Endothelial cell of umbilical vein (primary cell): ENCODE measurements around the gene STK38. TPM values are rescaled to one million over a fixed set of nuclear protein-coding genes. Genes with fewer than 3 reads are reported as not detected.

ENCODE experiments used
- BruUV-seq: library from RNA; stranded (reverse); fragments of 400-500 nt; replicated peaks from 2 replicates; lab custom pipeline; 2021; lab: Mats Ljungman, UMichigan
- CTCF ChIA-PET: fragments of 300-600, 350-600 bp; sonication (Branson Sonifier 250); formaldehyde crosslinking; loops from one replicate; lab custom pipeline; 2021; ENCODE audit warnings: antibody characterized with exemption, inconsistent platforms; lab: Charles Lee
- POLR2A ChIA-PET: fragments of 300-600, 350-600 bp; sonication (Branson Sonifier 250); formaldehyde crosslinking; loops from one replicate; lab custom pipeline; 2021; ENCODE audit warnings: antibody characterized with exemption, inconsistent platforms; lab: Charles Lee
- DNase-seq: peaks from one replicate; pipeline ENCODE4 v3.0.0-alpha.2; 2011; ENCODE audit warnings: low read depth, low spot score
- FAIRE-seq: peaks from 2 replicates; lab custom pipeline; 2011; peaks lifted over from hg19 to GRCh38; lab: Jason Lieb, UNC
- H2AFZ ChIP-seq: 2 replicates; pipeline ENCODE4 v1.6.0; 2012; ENCODE audit warnings: low read depth, low read length, control low read depth, inconsistent platforms
- H3K27ac ChIP-seq: 2 replicates; pipeline ENCODE4 v1.5.1; 2011; ENCODE audit warnings: low read depth, mild to moderate bottlenecking, control low read depth, low read length, moderate library complexity; ENCODE audit not compliant: insufficient read depth
- H3K27me3 ChIP-seq, 2 experiments: 2 replicates each; pipeline versions ENCODE4 v1.6.0 to v1.6.1; 2011; ENCODE audit warnings: low read length in 2 of 2, mixed read lengths in 1 of 2; ENCODE audit not compliant: control insufficient read depth in 2 of 2, insufficient read depth in 2 of 2
- H3K36me3 ChIP-seq, 2 experiments: 2 replicates in 1 of 2; 3 replicates in 1 of 2; pipeline ENCODE4 v1.5.1; 2011; ENCODE audit warnings: low read length in 2 of 2, mild to moderate bottlenecking in 1 of 2, moderate library complexity in 1 of 2; ENCODE audit not compliant: control insufficient read depth in 2 of 2, insufficient read depth in 2 of 2; ENCODE audit errors: extremely low read depth in 1 of 2
- H3K4me1 ChIP-seq: 3 replicates; pipeline ENCODE4 v1.5.1; 2011; ENCODE audit warnings: mild to moderate bottlenecking, low read length; ENCODE audit not compliant: control insufficient read depth, insufficient read depth; ENCODE audit errors: extremely low read depth
- H3K4me2 ChIP-seq: 2 replicates; pipeline ENCODE4 v1.6.1; 2011; ENCODE audit warnings: low read length, control low read depth, mixed read lengths; ENCODE audit not compliant: insufficient read depth
- H3K4me3 ChIP-seq, 3 experiments: fragments of 200-600 bp in 1 of 3; sonication (generic), shearing (Covaris generic) in 1 of 3; replicated peaks in 1 of 3; 2 replicates each; pipeline ENCODE4 v1.5.1; 2011 to 2016; ENCODE audit warnings: control low read depth in 3 of 3, low read length in 3 of 3, mild to moderate bottlenecking in 2 of 3, inconsistent platforms in 1 of 3, low read depth in 1 of 3, moderate library complexity in 1 of 3; ENCODE audit not compliant: insufficient read depth in 1 of 3
- H3K79me2 ChIP-seq: 2 replicates; pipeline ENCODE4 v1.6.0; 2012; ENCODE audit warnings: low read length, inconsistent platforms; ENCODE audit not compliant: control insufficient read depth, insufficient read depth
- H3K9ac ChIP-seq: replicated peaks from 2 replicates; pipeline ENCODE3; 2011; ENCODE audit warnings: low read length, control low read depth; ENCODE audit not compliant: insufficient read depth; ENCODE audit errors: extremely low read depth
- H3K9me1 ChIP-seq: replicated peaks from 3 replicates; pipeline ENCODE4 v1.6.0; 2011; ENCODE audit warnings: mild to moderate bottlenecking, low read length; ENCODE audit not compliant: control insufficient read depth, insufficient read depth; ENCODE audit errors: extremely low read depth
- H3K9me3 ChIP-seq: replicated peaks from 2 replicates; pipeline ENCODE4 v1.5.1; 2012; ENCODE audit warnings: low read length, inconsistent platforms; ENCODE audit not compliant: control insufficient read depth, insufficient read depth
- H4K20me1 ChIP-seq: replicated peaks from 2 replicates; pipeline ENCODE3; 2011; ENCODE audit warnings: mild to moderate bottlenecking, low read length; ENCODE audit not compliant: control insufficient read depth, insufficient read depth; ENCODE audit errors: extremely low read depth
- EZH2 ChIP-seq: IDR thresholded peaks from 2 replicates; pipeline ENCODE4 v1.6.1; 2012; ENCODE audit warnings: borderline replicate concordance, low read depth, mild to moderate bottlenecking, moderate library complexity, low read length, inconsistent platforms; ENCODE audit not compliant: severe bottlenecking
- FOS ChIP-seq: IDR thresholded peaks from 2 replicates; pipeline ENCODE4 v1.6.1; 2011; ENCODE audit warnings: mild to moderate bottlenecking, low read length, moderate library complexity, borderline replicate concordance; ENCODE audit not compliant: insufficient read depth
- GATA2 ChIP-seq: IDR thresholded peaks from 2 replicates; pipeline ENCODE4 v1.7.0; 2011; ENCODE audit warnings: low read depth, mild to moderate bottlenecking, moderate library complexity, mixed read lengths, low read length; ENCODE audit not compliant: insufficient read length, insufficient read depth
- JUN ChIP-seq: IDR thresholded peaks from 2 replicates; pipeline ENCODE4 v1.6.1; 2011; ENCODE audit warnings: borderline replicate concordance, low read depth; ENCODE audit not compliant: insufficient read length, insufficient read depth
- MYC ChIP-seq: IDR thresholded peaks from one replicate; pipeline ENCODE4 v1.6.1; 2011; ENCODE audit warnings: mild to moderate bottlenecking, low read depth, low read length
- POLR2A ChIP-seq: IDR thresholded peaks from 2 replicates; pipeline ENCODE4 v1.6.1; 2012; ENCODE audit warnings: low read depth, mild to moderate bottlenecking, control low read depth, low read length
- POLR2AphosphoS5 ChIP-seq: IDR thresholded peaks from 2 replicates; pipeline ENCODE4 v1.6.1; 2012; ENCODE audit warnings: low read depth, mild to moderate bottlenecking, control low read depth, low read length, moderate library complexity; ENCODE audit not compliant: insufficient read depth
- dilution Hi-C: fragments of 300-500 bp; cut with MboI; formaldehyde crosslinking; loops from one replicate; pipeline ENCODE4 v1.15.0; 2019; ENCODE audit warnings: low sequenced_read_pairs; ENCODE audit not compliant: extremely low pct_ligation_motif_present
- intact Hi-C: fragments of 100-400 bp; cut with micrococcal nuclease; formaldehyde crosslinking; loops from one replicate; pipeline ENCODE4 v1.10.0; 2022
- polyA plus RNA-seq, 4 experiments: library from polyadenylated mRNA; depleted of rRNA in 3 of 4; stranded (reverse) in 3 of 4; unstranded in 1 of 4; fragments of >200 nt; gene quantifications; 2 replicates each; pipeline versions ENCODE4 v1.2.1 to v1.2.3, GENCODE V29; 2011 to 2012; ENCODE audit warnings: missing spikeins in 1 of 4
- total RNA-seq: library from RNA; stranded (reverse); gene quantifications from 2 replicates; pipeline ENCODE4 v1.2.3, GENCODE V29; 2021
- TF ChIP-seq, protein P1 (sequence below), 2 donors: IDR thresholded peaks; 1 replicate in 1 of 2; 2 replicates in 1 of 2; pipeline ENCODE4 v1.5.1; 2011; ENCODE audit warnings: low read length in 2 of 2, mild to moderate bottlenecking in 2 of 2, moderate library complexity in 2 of 2, control low read depth in 1 of 2, inconsistent platforms in 1 of 2, low read depth in 1 of 2; ENCODE audit not compliant: insufficient read depth in 1 of 2; ENCODE audit errors: extremely low read depth in 1 of 2
- TF ChIP-seq, protein P2 (sequence below): IDR thresholded peaks from 2 replicates; pipeline ENCODE4 v1.6.1; 2011; ENCODE audit not compliant: insufficient read depth, insufficient read length

The STK38 gene
- total and polyA plus RNA-seq, 2 donors (not counting 3 experiments of a cell fraction or from before 2014, with no cell fraction given) = 10.1 to 30.3 TPM

DNA sequence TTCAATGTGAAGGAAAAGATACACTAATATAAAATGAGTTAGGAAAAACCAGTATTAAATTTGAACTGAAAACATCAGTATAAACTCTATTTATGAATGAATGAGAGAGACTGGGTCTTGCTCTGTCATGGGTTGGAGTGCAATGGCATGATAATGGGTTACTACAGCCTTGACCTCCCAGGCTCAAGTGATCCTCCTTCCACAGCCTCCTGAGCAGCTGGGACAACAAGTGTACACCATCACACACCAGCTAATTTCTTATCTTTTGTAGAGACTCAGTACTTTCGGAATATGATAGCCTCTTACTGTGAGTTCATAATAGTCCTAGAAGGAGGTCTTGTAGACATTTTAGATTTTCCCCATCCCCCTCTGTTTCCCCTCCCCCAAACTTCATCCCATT lies 83.0 kb downstream of the STK38 start:
- Histone ChIP-seq H3K4me3 (no peak overlapping the region), H3K79me2 (peaks cover 64% of the 10 kb centered on the region), H4K20me1 (no peaks in the 10 kb centered on the region), H3K4me1 (peaks cover 14% of the 10 kb centered on the region), H3K27me3 (no peaks in the 10 kb centered on the region), H3K9me3 (no peaks in the 10 kb centered on the region), H2AFZ (no peak overlapping the region), H3K27ac (no peak overlapping the region), H3K9me1 (no peaks in the 10 kb centered on the region), H3K4me2 (no peak overlapping the region), H3K36me3 (no peaks in the 10 kb centered on the region), H3K9ac (no peak overlapping the region)
- BruUV-seq = no TSS peak
- dilution Hi-C loops = no loop called here
- intact Hi-C loops = no loop called here
- FAIRE-seq = no peak
- POLR2A ChIA-PET = no interaction called here
- DNase-seq = no peak
- CTCF ChIA-PET = interaction anchor here (0.6 kb wide), 1 partner anchor 41 kb away, joined by 3 read pairs; no protein-coding TSS in a partner anchor
- TF ChIP-seq POLR2AphosphoS5 (no peak), POLR2A (no peak), MYC (no peak), GATA2 (no peak), JUN (no peak), EZH2 (no peak), FOS (no peak)
- TF ChIP-seq, protein P1, sequence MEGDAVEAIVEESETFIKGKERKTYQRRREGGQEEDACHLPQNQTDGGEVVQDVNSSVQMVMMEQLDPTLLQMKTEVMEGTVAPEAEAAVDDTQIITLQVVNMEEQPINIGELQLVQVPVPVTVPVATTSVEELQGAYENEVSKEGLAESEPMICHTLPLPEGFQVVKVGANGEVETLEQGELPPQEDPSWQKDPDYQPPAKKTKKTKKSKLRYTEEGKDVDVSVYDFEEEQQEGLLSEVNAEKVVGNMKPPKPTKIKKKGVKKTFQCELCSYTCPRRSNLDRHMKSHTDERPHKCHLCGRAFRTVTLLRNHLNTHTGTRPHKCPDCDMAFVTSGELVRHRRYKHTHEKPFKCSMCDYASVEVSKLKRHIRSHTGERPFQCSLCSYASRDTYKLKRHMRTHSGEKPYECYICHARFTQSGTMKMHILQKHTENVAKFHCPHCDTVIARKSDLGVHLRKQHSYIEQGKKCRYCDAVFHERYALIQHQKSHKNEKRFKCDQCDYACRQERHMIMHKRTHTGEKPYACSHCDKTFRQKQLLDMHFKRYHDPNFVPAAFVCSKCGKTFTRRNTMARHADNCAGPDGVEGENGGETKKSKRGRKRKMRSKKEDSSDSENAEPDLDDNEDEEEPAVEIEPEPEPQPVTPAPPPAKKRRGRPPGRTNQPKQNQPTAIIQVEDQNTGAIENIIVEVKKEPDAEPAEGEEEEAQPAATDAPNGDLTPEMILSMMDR (IDR thresholded peaks at IDR 0.05; ENCODE audit: extremely low read depth in 1 of 2, insufficient read depth in 1 of 2, low read depth in 1 of 2, low read length in 2 of 2) = no peak
- TF ChIP-seq, protein P2, sequence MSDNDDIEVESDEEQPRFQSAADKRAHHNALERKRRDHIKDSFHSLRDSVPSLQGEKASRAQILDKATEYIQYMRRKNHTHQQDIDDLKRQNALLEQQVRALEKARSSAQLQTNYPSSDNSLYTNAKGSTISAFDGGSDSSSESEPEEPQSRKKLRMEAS = no peak
